ENCODE data around the gene PTPRC. TPM values are rescaled to one million over a fixed set of nuclear protein-coding genes. Genes with fewer than 3 reads are reported as not detected.

PTPRC gene
- total RNA-seq, 2 experiments from 2014 or later, result 177 to 241 TPM

DNA sequence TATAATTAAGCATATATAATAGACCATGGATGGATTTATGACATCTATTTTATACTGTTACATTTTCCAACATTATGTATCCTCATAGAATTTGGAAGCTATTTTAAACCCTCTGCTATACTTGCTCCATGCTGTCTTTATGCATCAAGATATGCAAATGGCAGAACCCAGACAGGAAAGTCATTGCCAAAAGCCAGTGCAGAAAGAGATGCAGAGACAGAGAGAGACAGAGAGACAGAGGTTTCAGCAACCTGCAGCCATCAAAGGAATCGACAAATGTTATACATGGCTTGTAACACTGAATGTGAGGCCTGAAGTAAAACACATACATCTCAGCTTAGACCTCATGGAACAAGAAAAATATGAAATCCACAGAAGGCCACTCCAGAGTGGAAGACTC, 7.5 kb upstream of the PTPRC start:
- ChIA-PET CTCF (ENCODE audit: unreplicated experiment) (interaction anchor here (1.5 kb wide), 1 partner anchor 10 kb away, joined by 5 read pairs; no protein-coding TSS in a partner anchor), POLR2A (interaction anchor here (0.6 to 12.5 kb wide), 19 partner anchors 8 to 306 kb away, joined by 3 to 405 read pairs (median 4); partner anchors contain the start of gene PTPRC)
- BruUV-seq (replicated peaks), result no TSS peak
- Histone ChIP-seq H3K4me3 (ENCODE audit: low read depth, low read length, poor library complexity, severe bottlenecking) (peak overlapping the region; percentile 36), H3K36me3 (ENCODE audit: insufficient read depth, low read length) (peaks cover 32% of the 10 kb centered on the region; the same call in 1 of the 2 replicates), H3K9me3 (ENCODE audit: low read length) (peaks cover 30% of the 10 kb centered on the region; the same call in 1 of the 2 replicates), H4K20me1 (ENCODE audit: insufficient read depth, low read length) (no peaks in the 10 kb centered on the region), H3K79me2 (ENCODE audit: insufficient read depth, low read depth, low read length) (no peaks in the 10 kb centered on the region), H3K4me2 (ENCODE audit: low read length) (peak overlapping the region; percentile 72), H3K9me2 (ENCODE audit: insufficient read depth, low read length) (no peaks in the 10 kb centered on the region), H3K27ac (ENCODE audit: low read depth, low read length, poor library complexity, severe bottlenecking) (peak overlapping the region; percentile 50), H2AFZ (ENCODE audit: low read length) (peak overlapping the region; percentile 83), H3K4me1 (ENCODE audit: insufficient read depth, low read length, poor library complexity, severe bottlenecking) (peaks cover 91% of the 10 kb centered on the region)
- TF ChIP-seq EZH2phosphoT487 (IDR thresholded peaks at IDR 0.05; ENCODE audit: borderline replicate concordance, low read depth, low read length), result no peak
- no peak; the same call in 1 of the 2 replicates for TF ChIP-seq CTCF (conservative IDR thresholded peaks at IDR 0.05; ENCODE audit: low read length)
- intact Hi-C loops (cut with micrococcal nuclease; ENCODE audit: unreplicated experiment), result no loop called here
- DNase-seq (ENCODE audit: low spot score), result no peak

GRCh38 chr1:198632007-198632406, 6.8 kb upstream of the PTPRC start:
- Histone ChIP-seq H3K4me2 (ENCODE audit: low read length) (peak overlapping the region; percentile 72), H3K27ac (ENCODE audit: low read depth, low read length, poor library complexity, severe bottlenecking) (peak overlapping the region; percentile 50), H3K79me2 (ENCODE audit: insufficient read depth, low read depth, low read length) (no peaks in the 10 kb centered on the region), H3K36me3 (ENCODE audit: insufficient read depth, low read length) (peaks cover 25% of the 10 kb centered on the region; the same call in 1 of the 2 replicates), H3K4me1 (ENCODE audit: insufficient read depth, low read length, poor library complexity, severe bottlenecking) (peaks cover 91% of the 10 kb centered on the region), H3K9me3 (ENCODE audit: low read length) (peaks cover 23% of the 10 kb centered on the region; the same call in 1 of the 2 replicates), H3K4me3 (ENCODE audit: low read depth, low read length, poor library complexity, severe bottlenecking) (peak overlapping the region; percentile 36), H2AFZ (ENCODE audit: low read length) (peak overlapping the region; percentile 83), H3K9me2 (ENCODE audit: insufficient read depth, low read length) (no peaks in the 10 kb centered on the region), H4K20me1 (ENCODE audit: insufficient read depth, low read length) (no peaks in the 10 kb centered on the region)
- TF ChIP-seq CTCF (conservative IDR thresholded peaks at IDR 0.05; ENCODE audit: low read length) (no peak), EZH2phosphoT487 (IDR thresholded peaks at IDR 0.05; ENCODE audit: borderline replicate concordance, low read depth, low read length) (no peak)
- CTCF ChIA-PET (ENCODE audit: unreplicated experiment), result interaction anchor here (1.5 kb wide), 1 partner anchor 10 kb away, joined by 5 read pairs; no protein-coding TSS in a partner anchor
- POLR2A ChIA-PET, result interaction anchor here (1.0 to 12.5 kb wide), 10 partner anchors 9 to 51 kb away, joined by 3 to 405 read pairs (median 6); no protein-coding TSS in a partner anchor
- DNase-seq (ENCODE audit: low spot score), result no peak
- intact Hi-C loops (cut with micrococcal nuclease; ENCODE audit: unreplicated experiment), result no loop called here
- no TSS peak for BruUV-seq (replicated peaks)

DNA sequence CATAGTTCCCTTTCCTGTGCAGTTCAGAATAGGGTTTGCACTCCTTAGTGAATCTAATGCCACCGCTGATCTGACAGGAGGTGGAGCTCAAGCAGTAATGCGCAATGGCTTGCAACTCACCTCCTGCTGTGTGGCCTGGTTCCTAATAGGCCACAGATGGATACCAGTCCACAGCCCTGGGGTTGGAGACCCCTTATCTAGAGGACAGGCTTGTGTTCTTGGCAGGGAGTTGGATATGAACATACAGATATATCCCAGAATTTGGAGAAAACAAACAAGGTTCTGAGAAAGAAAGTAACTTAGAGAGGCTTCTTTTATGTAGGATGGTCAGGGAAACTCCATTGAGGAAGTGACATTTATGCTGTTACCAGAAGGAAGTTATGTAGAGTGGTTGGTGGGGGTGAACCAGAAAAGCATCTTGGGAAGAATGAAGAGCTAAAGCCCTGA, 5.1 kb upstream of the PTPRC start:
- no TSS peak for BruUV-seq (replicated peaks)
- H3K4me3 ChIP-seq (ENCODE audit: low read depth, low read length, poor library complexity, severe bottlenecking), result no peak overlapping the region
- intact Hi-C loops (cut with micrococcal nuclease; ENCODE audit: unreplicated experiment), result no loop called here
- H4K20me1 ChIP-seq (ENCODE audit: insufficient read depth, low read length), result no peaks in the 10 kb centered on the region
- H3K9me3 ChIP-seq (ENCODE audit: low read length), result peaks cover 21% of the 10 kb centered on the region; the same call in 1 of the 2 replicates
- peaks cover 91% of the 10 kb centered on the region for H3K4me1 ChIP-seq (ENCODE audit: insufficient read depth, low read length, poor library complexity, severe bottlenecking)
- H3K79me2 ChIP-seq (ENCODE audit: insufficient read depth, low read depth, low read length), result peaks cover 7% of the 10 kb centered on the region; the same call in 1 of the 2 replicates
- TF ChIP-seq CTCF (conservative IDR thresholded peaks at IDR 0.05; ENCODE audit: low read length), result no peak
- no peak for TF ChIP-seq EZH2phosphoT487 (IDR thresholded peaks at IDR 0.05; ENCODE audit: borderline replicate concordance, low read depth, low read length)
- ChIA-PET CTCF (ENCODE audit: unreplicated experiment) (interaction anchor here (1.9 to 2.6 kb wide), 2 partner anchors 9 to 12 kb away, joined by 8 to 9 read pairs; no protein-coding TSS in a partner anchor), POLR2A (interaction anchor here (0.8 to 12.5 kb wide), 9 partner anchors 11 to 98 kb away, joined by 3 to 405 read pairs (median 6); no protein-coding TSS in a partner anchor)
- H3K27ac ChIP-seq (ENCODE audit: low read depth, low read length, poor library complexity, severe bottlenecking), result peak overlapping the region; percentile 42
- H3K4me2 ChIP-seq (ENCODE audit: low read length), result peak overlapping the region; percentile 33
- peaks cover 22% of the 10 kb centered on the region; the same call in 1 of the 2 replicates for H3K36me3 ChIP-seq (ENCODE audit: insufficient read depth, low read length)
- H3K9me2 ChIP-seq (ENCODE audit: insufficient read depth, low read length), result no peaks in the 10 kb centered on the region
- H2AFZ ChIP-seq (ENCODE audit: low read length), result peak overlapping the region; percentile 53
- DNase-seq (ENCODE audit: low spot score), result no peak

All from OCI-LY7 (cell line).